Large intestine (tissue), 3 donors: ENCODE measurements around the gene TMEM61. TPM values are rescaled to one million over a fixed set of nuclear protein-coding genes. Genes with fewer than 3 reads are reported as not detected.
A peak's percentile ranks its signal among the peaks of the same experiment; 100 is the strongest.

ENCODE experiments used
- DNase-seq, 2 donors: peaks; one replicate each; pipeline versions ENCODE4 v3.0.0 to v3.0.0-alpha.2; 2013
- H3K27ac ChIP-seq: one replicate; pipeline ENCODE4 v1.5.1; 2013; ENCODE audit warnings: low read length
- H3K27me3 ChIP-seq: 2 replicates; pipeline ENCODE4 v1.6.1; 2013; ENCODE audit warnings: low read length; ENCODE audit not compliant: control insufficient read depth, insufficient read depth
- H3K36me3 ChIP-seq: 2 replicates; pipeline ENCODE4 v1.6.1; 2013; ENCODE audit warnings: low read length; ENCODE audit not compliant: control insufficient read depth, insufficient read depth
- H3K4me1 ChIP-seq: one replicate; pipeline ENCODE4 v1.6.1; 2013; ENCODE audit warnings: low read length; ENCODE audit not compliant: control insufficient read depth, insufficient read depth
- H3K4me3 ChIP-seq: one replicate; pipeline ENCODE4 v1.5.1; 2013; ENCODE audit warnings: low read length
- H3K9me3 ChIP-seq: one replicate; pipeline ENCODE4 v1.6.1; 2013; ENCODE audit warnings: mild to moderate bottlenecking, low read depth, low read length, moderate library complexity; ENCODE audit not compliant: control insufficient read depth
- whole genome bisulfite sequencing: methylation state at CpG from one replicate; pipeline ENCODE4 v1.1.5; 2013; ENCODE audit warnings: low lambda C conversion rate; ENCODE audit not compliant: insufficient coverage; 5-methylcytosine and 5-hydroxymethylcytosine counted together
- polyA plus RNA-seq: library from polyadenylated mRNA; unstranded; fragments of 120-200 nt; gene quantifications from one replicate; pipeline ENCODE4 v1.2.1, GENCODE V29; 2013

The TMEM61 gene
- polyA plus RNA-seq, 1 donor: 2.8 TPM

DNA sequence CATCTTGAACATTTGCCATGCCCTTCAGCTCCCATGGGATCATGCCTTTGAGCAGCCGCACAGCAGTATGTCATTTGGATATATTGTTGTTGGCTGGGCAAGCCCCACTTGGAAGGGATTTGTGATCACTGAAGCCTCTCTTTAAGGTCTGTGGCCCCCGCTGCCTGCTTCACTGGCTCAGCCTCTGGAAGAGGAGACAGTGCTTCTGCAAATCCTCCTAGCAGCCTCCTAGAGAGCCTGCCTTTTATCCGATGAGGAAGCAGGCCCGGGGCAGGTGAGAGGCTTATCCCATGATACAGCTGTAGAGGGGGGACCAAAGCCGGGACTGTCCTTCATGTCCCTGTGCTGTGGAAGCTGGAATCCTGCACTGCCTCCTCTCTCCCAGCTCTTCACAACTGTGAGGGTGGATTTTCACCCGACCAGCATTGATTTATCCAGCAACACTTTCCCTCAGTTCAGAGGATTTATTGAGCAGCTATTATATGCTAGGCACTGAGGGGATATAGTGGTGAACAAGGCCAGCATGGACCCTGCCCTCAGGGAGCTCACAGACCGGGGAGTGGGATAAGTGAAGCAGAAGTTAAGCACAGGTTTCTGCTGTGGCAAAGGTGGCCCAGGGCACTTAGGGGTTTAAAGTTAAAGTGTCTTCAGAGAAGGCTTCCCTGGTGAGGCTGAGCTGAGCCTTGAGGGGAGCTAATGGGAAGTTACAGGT, 3.9 kb downstream of the TMEM61 start:
- no peak for DNase-seq
- no peak overlapping the region for H3K4me3 ChIP-seq
- H3K27me3 ChIP-seq: peaks cover 28% of the 10 kb centered on the region
- peaks cover 3% of the 10 kb centered on the region for H3K4me1 ChIP-seq
- no peaks in the 10 kb centered on the region for H3K9me3 ChIP-seq
- WGBS: no CpG with 5 or more reads among the region's 7 CpGs
- no peak overlapping the region for H3K27ac ChIP-seq
- H3K36me3 ChIP-seq: no peaks in the 10 kb centered on the region

DNA sequence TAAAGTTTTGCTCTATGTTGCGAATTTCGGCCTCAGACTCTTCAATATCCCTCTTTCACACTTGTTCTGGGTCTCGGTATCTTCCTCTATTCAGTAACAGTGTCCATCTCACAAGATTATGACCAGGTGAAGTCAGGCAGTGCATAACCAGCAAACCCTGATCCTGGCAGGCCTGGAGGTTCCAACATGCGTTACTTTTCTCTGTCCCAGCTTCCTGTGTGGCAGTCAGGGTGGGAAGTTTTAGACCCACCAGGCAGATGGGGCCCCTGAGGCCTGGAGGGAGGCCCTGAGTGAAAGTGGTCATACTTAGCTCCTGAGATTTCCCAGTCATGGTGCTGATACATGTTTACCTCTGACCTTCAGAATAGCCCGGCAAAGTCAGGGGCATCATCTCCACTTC, 5.1 kb downstream of the TMEM61 start:
- no peak for DNase-seq
- H3K9me3 ChIP-seq: no peaks in the 10 kb centered on the region
- H3K36me3 ChIP-seq: no peaks in the 10 kb centered on the region
- H3K27ac ChIP-seq: no peak overlapping the region
- no peak overlapping the region for H3K4me3 ChIP-seq
- no peaks in the 10 kb centered on the region for H3K4me1 ChIP-seq
- 100% methylated on average over 3 of the region's 5 CpGs for WGBS
- peaks cover 17% of the 10 kb centered on the region for H3K27me3 ChIP-seq

DNA sequence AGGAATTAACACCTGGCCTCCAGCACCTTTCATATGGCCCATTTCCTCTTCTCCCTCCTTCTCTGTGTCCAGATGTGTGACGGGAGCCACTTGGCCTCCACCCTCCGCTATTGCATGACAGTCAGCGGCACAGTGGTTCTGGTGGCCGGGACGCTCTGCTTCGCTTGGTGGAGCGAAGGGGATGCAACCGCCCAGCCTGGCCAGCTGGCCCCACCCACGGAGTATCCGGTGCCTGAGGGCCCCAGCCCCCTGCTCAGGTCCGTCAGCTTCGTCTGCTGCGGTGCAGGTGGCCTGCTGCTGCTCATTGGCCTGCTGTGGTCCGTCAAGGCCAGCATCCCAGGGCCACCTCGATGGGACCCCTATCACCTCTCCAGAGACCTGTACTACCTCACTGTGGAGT, 5.6 kb downstream of the TMEM61 start:
- no peaks in the 10 kb centered on the region for H3K36me3 ChIP-seq
- no CpG with 5 or more reads among the region's 15 CpGs for WGBS
- no peak overlapping the region for H3K27ac ChIP-seq
- H3K9me3 ChIP-seq: no peaks in the 10 kb centered on the region
- no peak for DNase-seq
- H3K4me1 ChIP-seq: no peaks in the 10 kb centered on the region
- H3K4me3 ChIP-seq: no peak overlapping the region
- H3K27me3 ChIP-seq: peaks cover 13% of the 10 kb centered on the region

DNA sequence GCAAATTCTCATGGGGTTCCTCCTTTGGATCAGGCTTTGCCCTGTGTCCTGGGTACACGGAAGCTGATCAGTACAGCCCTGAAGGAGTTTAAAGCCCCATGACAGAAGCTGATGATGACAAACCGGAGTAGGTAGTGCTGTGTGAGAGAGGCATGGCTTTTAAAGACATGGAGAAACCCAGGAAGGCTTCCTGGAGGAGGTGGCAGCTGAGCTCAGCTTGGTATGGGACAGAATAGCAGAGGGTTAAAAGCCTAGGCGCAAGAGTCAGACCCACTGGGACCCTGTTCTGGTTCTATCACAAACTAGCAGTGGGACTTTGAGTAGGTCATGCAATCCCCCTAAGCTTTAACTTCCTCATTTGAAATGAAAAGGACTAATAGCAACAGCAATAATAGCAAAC, 6.1 kb downstream of the TMEM61 start:
- Histone ChIP-seq H3K36me3 (no peaks in the 10 kb centered on the region), H3K4me3 (no peak overlapping the region), H3K9me3 (no peaks in the 10 kb centered on the region), H3K27me3 (peaks cover 8% of the 10 kb centered on the region), H3K4me1 (no peaks in the 10 kb centered on the region), H3K27ac (no peak overlapping the region)
- DNase-seq: no peak
- no CpG with 5 or more reads among the region's 3 CpGs for WGBS

DNA sequence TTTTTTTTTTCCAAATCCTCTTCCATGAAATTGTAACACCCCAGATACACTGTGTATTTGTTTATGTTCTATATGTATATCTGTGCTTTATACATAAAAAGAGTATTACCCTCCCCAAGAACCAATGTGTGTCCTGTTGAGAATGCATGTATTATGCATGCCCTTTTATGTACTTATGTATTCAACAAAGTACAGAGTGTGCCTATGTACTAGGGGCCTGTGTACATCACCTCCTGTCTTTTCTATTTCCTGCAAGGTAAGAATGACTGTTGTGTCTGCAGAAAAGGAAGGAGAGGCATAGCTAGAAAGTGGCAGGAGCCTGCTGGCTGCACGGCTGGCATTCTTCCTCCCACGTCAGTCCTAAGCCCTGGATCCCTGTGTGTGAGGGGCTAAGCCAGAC, 7.0 kb downstream of the TMEM61 start:
- no peak for DNase-seq

DNA sequence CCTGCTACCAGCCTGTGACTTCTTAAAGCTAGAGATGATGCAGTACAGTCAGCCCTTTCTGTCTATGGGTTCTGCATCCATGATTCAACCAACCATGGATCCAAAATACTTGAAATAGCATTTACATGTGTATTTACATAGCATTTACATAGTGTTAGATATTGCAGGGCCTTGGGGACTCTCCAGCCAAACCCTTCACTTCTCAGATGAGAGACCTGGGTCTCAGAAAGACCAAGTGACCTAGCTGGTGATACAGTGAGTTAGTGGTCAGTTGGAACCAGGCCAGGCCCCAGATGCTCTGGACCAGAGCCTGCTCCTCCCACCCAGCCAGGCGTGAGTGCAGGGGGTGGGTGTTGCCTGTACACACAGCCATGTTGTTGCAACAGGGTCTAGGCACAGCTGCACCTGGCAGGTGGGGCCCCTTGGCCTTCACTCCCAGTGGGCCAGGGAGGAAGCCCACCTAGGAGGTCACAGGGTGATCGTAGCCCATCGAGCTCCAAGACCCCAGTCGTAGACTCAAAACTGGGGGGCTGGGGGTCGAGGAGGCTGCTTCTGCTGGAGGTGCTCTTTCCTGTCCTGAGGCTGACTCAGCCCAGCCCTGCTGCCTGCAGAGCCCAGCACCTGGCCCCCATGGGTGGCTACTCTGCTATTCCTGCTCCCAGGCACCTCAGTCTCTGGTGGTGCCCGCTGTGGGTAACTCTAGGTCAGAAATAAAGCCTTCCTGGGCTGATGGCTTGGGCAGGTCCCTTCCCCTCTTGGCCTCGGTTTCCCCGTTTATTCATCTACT, 7.7 kb downstream of the TMEM61 start:
- DNase-seq: no peak
- no peak overlapping the region for H3K27ac ChIP-seq
- peaks cover 4% of the 10 kb centered on the region for H3K27me3 ChIP-seq
- no CpG with 5 or more reads among the region's 8 CpGs for WGBS
- no peaks in the 10 kb centered on the region for H3K4me1 ChIP-seq
- no peaks in the 10 kb centered on the region for H3K9me3 ChIP-seq
- H3K36me3 ChIP-seq: no peaks in the 10 kb centered on the region
- H3K4me3 ChIP-seq: no peak overlapping the region

More for the DNA sequence above, 7.0 kb downstream of the TMEM61 start:
- no CpG with 5 or more reads among the region's 2 CpGs for WGBS
- H3K9me3 ChIP-seq: no peaks in the 10 kb centered on the region
- no peaks in the 10 kb centered on the region for H3K36me3 ChIP-seq
- H3K27ac ChIP-seq: no peak overlapping the region
- no peak overlapping the region for H3K4me3 ChIP-seq
- peaks cover 4% of the 10 kb centered on the region for H3K27me3 ChIP-seq
- H3K4me1 ChIP-seq: no peaks in the 10 kb centered on the region

DNA sequence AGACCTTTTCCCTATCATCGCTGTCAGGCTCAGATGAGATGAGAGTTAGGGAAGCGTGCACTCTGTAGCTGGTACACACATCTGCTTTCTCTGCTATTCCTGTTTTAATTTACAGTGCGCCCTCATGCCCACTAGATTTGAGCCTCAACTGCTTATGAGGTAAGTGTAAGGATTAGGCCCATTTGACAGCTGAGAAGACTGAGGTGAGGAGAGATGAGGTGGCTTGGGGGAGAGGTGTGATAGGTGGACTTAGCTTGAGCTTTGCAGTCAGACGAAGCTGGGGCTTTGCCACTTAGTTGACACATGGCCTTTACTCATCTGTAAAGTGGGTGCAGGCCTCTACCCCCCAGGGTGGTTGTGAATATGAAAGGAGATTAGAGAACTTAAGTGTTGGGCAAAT, 8.5 kb downstream of the TMEM61 start:
- H3K4me1 ChIP-seq: no peaks in the 10 kb centered on the region
- H3K27me3 ChIP-seq: peaks cover 5% of the 10 kb centered on the region
- no peak overlapping the region for H3K27ac ChIP-seq

DNA sequence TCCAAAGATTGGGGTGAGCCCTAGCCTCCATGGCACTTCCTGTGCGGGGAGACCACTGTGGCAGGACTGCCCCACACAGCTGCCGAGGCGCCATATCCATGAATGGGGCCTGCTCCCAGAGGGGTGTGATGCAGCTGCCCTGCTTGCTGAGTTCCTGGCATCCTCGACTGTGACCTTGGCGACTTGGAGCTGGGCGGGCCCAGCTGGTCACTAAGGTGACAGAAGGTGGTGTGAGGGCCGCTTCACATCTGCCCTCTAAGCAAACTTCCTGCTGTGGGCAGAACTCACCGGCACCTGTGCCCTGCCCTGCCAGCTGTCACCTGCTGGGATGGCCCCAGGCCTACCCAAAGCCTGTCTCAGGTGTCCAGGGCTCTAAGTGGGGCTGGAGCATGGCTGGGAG, 9.0 kb downstream of the TMEM61 start:
- Histone ChIP-seq H3K4me3 (no peak overlapping the region), H3K4me1 (no peaks in the 10 kb centered on the region), H3K27ac (no peak overlapping the region), H3K36me3 (no peaks in the 10 kb centered on the region), H3K27me3 (peaks cover 2% of the 10 kb centered on the region), H3K9me3 (no peaks in the 10 kb centered on the region)
- WGBS: no CpG with 5 or more reads among the region's 8 CpGs
- peak; percentile 35 to 61 for DNase-seq

More for the DNA sequence above, 8.5 kb downstream of the TMEM61 start:
- no peak for DNase-seq
- no CpG with 5 or more reads among the region's 4 CpGs for WGBS
- Histone ChIP-seq H3K36me3 (no peaks in the 10 kb centered on the region), H3K9me3 (no peaks in the 10 kb centered on the region), H3K4me3 (no peak overlapping the region)

DNA sequence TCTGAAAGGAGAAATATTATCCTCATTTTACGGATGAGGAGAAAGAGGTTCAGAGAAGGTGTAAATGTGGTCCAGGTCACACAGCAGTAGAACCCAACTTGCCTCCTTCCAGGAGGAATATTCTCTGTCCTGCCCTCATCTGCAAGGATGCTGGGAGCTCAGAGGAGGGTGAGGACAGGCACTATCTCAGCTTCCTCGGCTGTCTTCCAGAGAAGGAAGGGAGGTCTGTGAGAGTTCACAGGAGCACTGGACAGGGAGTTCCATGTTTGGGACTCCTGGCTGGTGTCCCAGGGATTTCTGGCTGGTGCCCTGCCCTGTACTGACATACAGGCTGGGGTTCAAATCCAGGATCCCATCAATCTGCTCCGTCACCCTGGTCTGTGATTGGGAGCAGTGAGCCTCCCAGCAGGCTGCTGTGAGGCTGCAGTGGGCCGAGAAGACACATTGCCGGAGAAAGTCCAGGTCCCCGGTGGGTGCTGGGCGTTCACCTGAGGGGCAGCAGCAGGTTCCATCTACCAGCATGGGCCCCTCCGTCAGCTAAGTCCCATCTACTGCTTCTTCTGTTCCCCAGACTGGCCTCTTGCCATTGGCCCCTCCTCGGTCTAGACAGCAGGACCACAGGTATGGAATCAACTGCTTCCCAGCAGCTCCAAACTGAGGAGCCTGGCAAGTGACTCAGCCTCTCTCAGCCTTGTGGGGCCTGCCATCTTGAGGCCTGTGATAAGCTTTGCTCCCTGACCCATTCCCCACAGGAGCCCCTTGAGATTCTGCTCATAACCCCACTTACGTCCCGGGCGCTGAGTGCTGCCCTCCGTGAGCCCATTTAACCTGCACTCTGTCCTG, 9.8 kb downstream of the TMEM61 start:
- peaks cover 5% of the 10 kb centered on the region for H3K27me3 ChIP-seq
- DNase-seq: no peak
- no peaks in the 10 kb centered on the region for H3K9me3 ChIP-seq
- H3K36me3 ChIP-seq: no peaks in the 10 kb centered on the region
- H3K4me3 ChIP-seq: no peak overlapping the region
- no peaks in the 10 kb centered on the region for H3K4me1 ChIP-seq
- H3K27ac ChIP-seq: no peak overlapping the region
- no CpG with 5 or more reads among the region's 13 CpGs for WGBS

DNA sequence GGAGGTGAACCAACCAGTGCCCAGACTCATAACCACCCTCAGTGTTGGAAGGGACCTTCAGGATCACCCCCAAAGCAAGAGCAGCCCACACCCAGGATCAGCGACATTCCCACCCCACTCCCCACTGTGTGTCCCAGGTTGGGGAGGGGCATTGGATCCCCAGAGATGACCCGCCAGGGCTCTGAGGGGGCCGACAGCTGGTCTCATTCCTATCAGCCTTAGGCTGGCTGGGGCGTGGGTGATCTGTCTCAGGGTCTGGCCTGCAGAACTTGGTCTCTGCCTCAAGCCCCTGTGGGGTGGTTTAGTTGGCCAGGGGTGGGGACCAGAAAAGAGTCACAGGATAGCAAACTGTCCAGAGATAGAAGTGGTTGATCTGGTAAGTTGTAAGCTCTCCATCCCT, 10.5 kb downstream of the TMEM61 start:
- no peaks in the 10 kb centered on the region for H3K9me3 ChIP-seq
- H3K4me3 ChIP-seq: no peak overlapping the region
- H3K27me3 ChIP-seq: peaks cover 12% of the 10 kb centered on the region
- no peaks in the 10 kb centered on the region for H3K4me1 ChIP-seq
- no peak overlapping the region for H3K27ac ChIP-seq
- DNase-seq: no peak
- H3K36me3 ChIP-seq: no peaks in the 10 kb centered on the region
- no CpG with 5 or more reads among the region's 4 CpGs for WGBS
